K562 (cell line): ENCODE results near the gene VGF. TPM values are rescaled to one million over a fixed set of nuclear protein-coding genes. Genes with fewer than 3 reads are reported as not detected.

ENCODE experiments used
- CBX2 ChIP-seq: fragments of 200-600 bp; sonication (generic); IDR thresholded peaks from one replicate; pipeline ENCODE4 v1.6.1; 2012; ENCODE audit warnings: mild to moderate bottlenecking, low read length, inconsistent platforms; ENCODE audit not compliant: insufficient read depth, poor library complexity, severe bottlenecking
- CREB3L1 ChIP-seq: fragments of 450-650 bp; IDR thresholded peaks from 2 replicates; pipeline ENCODE4 v1.6.1; 2014; ENCODE audit warnings: low read depth, mild to moderate bottlenecking, moderate library complexity, borderline replicate concordance
- FOXM1 ChIP-seq, 2 experiments: fragments of 450-650 bp in 1 of 2; sonication (generic) in 1 of 2; formaldehyde crosslinking in 1 of 2; IDR thresholded peaks; 2 replicates each; pipeline versions ENCODE4 v1.6.1 to v1.9.0; 2017 to 2022; ENCODE audit warnings: low read depth in 2 of 2, mild to moderate bottlenecking in 2 of 2, missing genetic modification reagents in 1 of 2, moderate library complexity in 1 of 2
- KDM4B ChIP-seq, 2 experiments: fragments of 450-650 bp in 1 of 2; sonication (generic) in 1 of 2; IDR thresholded peaks; 2 replicates each; pipeline ENCODE4 v1.6.1; 2016 to 2017; ENCODE audit warnings: borderline replicate concordance in 2 of 2, antibody characterized with exemption in 1 of 2, low read depth in 1 of 2, mild to moderate bottlenecking in 1 of 2
- MBD2 ChIP-seq: sonication (generic); IDR thresholded peaks from 2 replicates; pipeline ENCODE4 v1.6.1; 2016; ENCODE audit warnings: low read depth, borderline replicate concordance
- PHB2 ChIP-seq: fragments of 450-650 bp; IDR thresholded peaks from 2 replicates; pipeline ENCODE4 v1.6.1; 2017; ENCODE audit warnings: low read depth
- PRDM10 ChIP-seq: fragments of 450-650 bp; IDR thresholded peaks from 2 replicates; pipeline ENCODE4 v1.6.1; 2018; ENCODE audit not compliant: partially characterized antibody
- PYGO2 ChIP-seq: fragments of 450-650 bp; IDR thresholded peaks from 2 replicates; pipeline ENCODE4 v1.6.1; 2016; ENCODE audit warnings: mild to moderate bottlenecking, missing genetic modification characterization, moderate library complexity, missing compliant biosample characterization
- TCFL5 ChIP-seq: fragments of 250-450 bp; sonication (Bioruptor Pico); conservative IDR thresholded peaks from 2 replicates; pipeline ENCODE4 v1.6.1; 2021; ENCODE audit warnings: mild to moderate bottlenecking, moderate library complexity, matching md5 sums
- UBTF ChIP-seq, 2 experiments: IDR thresholded peaks; 2 replicates each; pipeline ENCODE4 v1.6.1; 2012; ENCODE audit warnings: improper control_type of control experiment in 2 of 2, low read depth in 2 of 2, low read length in 2 of 2, borderline replicate concordance in 1 of 2
- ZNF764 ChIP-seq: fragments of 250-450 bp; sonication (Bioruptor Pico); IDR thresholded peaks from 2 replicates; pipeline ENCODE4 v1.4.0; 2020; ENCODE audit warnings: low read depth, mild to moderate bottlenecking, moderate library complexity
- polyA plus RNA-seq, 8 experiments: library from polyadenylated mRNA; depleted of rRNA in 4 of 8; stranded (reverse) in 5 of 8; unstranded in 3 of 8; fragments of >200 nt; fragmentation: Nextera tagmentation in 2 of 8; fragmentation: Illumina TruSeq in 1 of 8; extraction: Ambion mirVana in 2 of 8; extraction: Trizol in 1 of 8; gene quantifications; 2 replicates each; pipeline versions ENCODE4 v1.2.1 to v1.2.3, GENCODE V29; 2011 to 2014; ENCODE audit warnings: inconsistent platforms in 1 of 8, missing spikeins in 1 of 8
- total RNA-seq, 7 experiments: library from RNA; depleted of rRNA in 6 of 7; stranded (reverse); fragments of >200 nt in 6 of 7; fragmentation: Illumina TruSeq in 2 of 7; extraction: Trizol in 2 of 7; gene quantifications; 2 replicates each; pipeline versions ENCODE4 v1.2.1 to v1.2.3, GENCODE V29; 2011 to 2021; ENCODE audit warnings: low replicate concordance in 1 of 7
- TF ChIP-seq, protein P1 (sequence below): sonication (generic); formaldehyde crosslinking; IDR thresholded peaks from 2 replicates; pipeline ENCODE4 v1.8.1; 2022; ENCODE audit warnings: missing genetic modification reagents
- TF ChIP-seq, protein P2 (sequence below): sonication (generic); formaldehyde crosslinking; IDR thresholded peaks from 2 replicates; pipeline ENCODE4 v1.8.1; 2023; ENCODE audit warnings: mild to moderate bottlenecking, missing genetic modification reagents, moderate library complexity
- TF ChIP-seq, protein P3 (sequence below): sonication (generic); formaldehyde crosslinking; IDR thresholded peaks from 2 replicates; pipeline ENCODE4 v1.9.0; 2022; ENCODE audit warnings: mild to moderate bottlenecking, missing genetic modification reagents

The VGF gene
- total and polyA plus RNA-seq, 9 of the 15 experiments (the other 6 are each of a cell fraction or from before 2014, with no cell fraction given), result 0.03 to 5.7 (median 0.34) TPM

DNA sequence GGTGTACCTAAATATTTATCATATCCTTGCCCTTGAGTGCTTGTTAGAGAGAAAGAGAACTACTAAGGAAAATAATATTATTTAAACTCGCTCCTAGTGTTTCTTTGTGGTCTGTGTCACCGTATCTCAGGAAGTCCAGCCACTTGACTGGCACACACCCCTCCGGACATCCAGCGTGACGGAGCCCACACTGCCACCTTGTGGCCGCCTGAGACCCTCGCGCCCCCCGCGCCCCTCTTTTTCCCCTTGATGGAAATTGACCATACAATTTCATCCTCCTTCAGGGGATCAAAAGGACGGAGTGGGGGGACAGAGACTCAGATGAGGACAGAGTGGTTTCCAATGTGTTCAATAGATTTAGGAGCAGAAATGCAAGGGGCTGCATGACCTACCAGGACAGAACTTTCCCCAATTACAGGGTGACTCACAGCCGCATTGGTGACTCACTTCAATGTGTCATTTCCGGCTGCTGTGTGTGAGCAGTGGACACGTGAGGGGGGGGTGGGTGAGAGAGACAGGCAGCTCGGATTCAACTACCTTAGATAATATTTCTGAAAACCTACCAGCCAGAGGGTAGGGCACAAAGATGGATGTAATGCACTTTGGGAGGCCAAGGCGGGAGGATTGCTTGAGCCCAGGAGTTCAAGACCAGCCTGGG is 27.0 kb downstream of the VGF start (continued):
- TF ChIP-seq PRDM10, result peak; percentile 30
- TF ChIP-seq UBTF (IDR thresholded peaks at IDR 0.05; ENCODE audit: borderline replicate concordance in 1 of 2, low read depth in 2 of 2, low read length in 2 of 2), result no peak
- peak; percentile 65 for TF ChIP-seq CREB3L1
- no peak for TF ChIP-seq PYGO2 (tag)
- no peak for TF ChIP-seq PHB2
- TF ChIP-seq MBD2, result peak; percentile 81
- TF ChIP-seq ZNF764 (CRISPR knock-in tag), result no peak
- TF ChIP-seq, protein P1, sequence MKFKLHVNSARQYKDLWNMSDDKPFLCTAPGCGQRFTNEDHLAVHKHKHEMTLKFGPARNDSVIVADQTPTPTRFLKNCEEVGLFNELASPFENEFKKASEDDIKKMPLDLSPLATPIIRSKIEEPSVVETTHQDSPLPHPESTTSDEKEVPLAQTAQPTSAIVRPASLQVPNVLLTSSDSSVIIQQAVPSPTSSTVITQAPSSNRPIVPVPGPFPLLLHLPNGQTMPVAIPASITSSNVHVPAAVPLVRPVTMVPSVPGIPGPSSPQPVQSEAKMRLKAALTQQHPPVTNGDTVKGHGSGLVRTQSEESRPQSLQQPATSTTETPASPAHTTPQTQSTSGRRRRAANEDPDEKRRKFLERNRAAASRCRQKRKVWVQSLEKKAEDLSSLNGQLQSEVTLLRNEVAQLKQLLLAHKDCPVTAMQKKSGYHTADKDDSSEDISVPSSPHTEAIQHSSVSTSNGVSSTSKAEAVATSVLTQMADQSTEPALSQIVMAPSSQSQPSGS (CRISPR knock-in tag), result no peak
- no peak for TF ChIP-seq TCFL5
- TF ChIP-seq FOXM1 (IDR thresholded peaks at IDR 0.05; ENCODE audit: low read depth), result no peak
- TF ChIP-seq FOXM1 (CRISPR knock-in tag; IDR thresholded peaks at IDR 0.05; ENCODE audit: low read depth), result no peak
- TF ChIP-seq, protein P2, sequence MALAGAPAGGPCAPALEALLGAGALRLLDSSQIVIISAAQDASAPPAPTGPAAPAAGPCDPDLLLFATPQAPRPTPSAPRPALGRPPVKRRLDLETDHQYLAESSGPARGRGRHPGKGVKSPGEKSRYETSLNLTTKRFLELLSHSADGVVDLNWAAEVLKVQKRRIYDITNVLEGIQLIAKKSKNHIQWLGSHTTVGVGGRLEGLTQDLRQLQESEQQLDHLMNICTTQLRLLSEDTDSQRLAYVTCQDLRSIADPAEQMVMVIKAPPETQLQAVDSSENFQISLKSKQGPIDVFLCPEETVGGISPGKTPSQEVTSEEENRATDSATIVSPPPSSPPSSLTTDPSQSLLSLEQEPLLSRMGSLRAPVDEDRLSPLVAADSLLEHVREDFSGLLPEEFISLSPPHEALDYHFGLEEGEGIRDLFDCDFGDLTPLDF (CRISPR knock-in tag), result no peak
- TF ChIP-seq, protein P3, sequence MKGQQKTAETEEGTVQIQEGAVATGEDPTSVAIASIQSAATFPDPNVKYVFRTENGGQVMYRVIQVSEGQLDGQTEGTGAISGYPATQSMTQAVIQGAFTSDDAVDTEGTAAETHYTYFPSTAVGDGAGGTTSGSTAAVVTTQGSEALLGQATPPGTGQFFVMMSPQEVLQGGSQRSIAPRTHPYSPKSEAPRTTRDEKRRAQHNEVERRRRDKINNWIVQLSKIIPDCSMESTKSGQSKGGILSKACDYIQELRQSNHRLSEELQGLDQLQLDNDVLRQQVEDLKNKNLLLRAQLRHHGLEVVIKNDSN (CRISPR knock-in tag), result peak; percentile 96
- no peak for TF ChIP-seq CBX2
- TF ChIP-seq KDM4B (IDR thresholded peaks at IDR 0.05; ENCODE audit: borderline replicate concordance in 2 of 2, low read depth in 1 of 2), result peak in 1 of 2 experiments; percentile 55; a peak in 1 of 4 replicates
